ENCODE measurements around the gene SERPINB6.

DNA sequence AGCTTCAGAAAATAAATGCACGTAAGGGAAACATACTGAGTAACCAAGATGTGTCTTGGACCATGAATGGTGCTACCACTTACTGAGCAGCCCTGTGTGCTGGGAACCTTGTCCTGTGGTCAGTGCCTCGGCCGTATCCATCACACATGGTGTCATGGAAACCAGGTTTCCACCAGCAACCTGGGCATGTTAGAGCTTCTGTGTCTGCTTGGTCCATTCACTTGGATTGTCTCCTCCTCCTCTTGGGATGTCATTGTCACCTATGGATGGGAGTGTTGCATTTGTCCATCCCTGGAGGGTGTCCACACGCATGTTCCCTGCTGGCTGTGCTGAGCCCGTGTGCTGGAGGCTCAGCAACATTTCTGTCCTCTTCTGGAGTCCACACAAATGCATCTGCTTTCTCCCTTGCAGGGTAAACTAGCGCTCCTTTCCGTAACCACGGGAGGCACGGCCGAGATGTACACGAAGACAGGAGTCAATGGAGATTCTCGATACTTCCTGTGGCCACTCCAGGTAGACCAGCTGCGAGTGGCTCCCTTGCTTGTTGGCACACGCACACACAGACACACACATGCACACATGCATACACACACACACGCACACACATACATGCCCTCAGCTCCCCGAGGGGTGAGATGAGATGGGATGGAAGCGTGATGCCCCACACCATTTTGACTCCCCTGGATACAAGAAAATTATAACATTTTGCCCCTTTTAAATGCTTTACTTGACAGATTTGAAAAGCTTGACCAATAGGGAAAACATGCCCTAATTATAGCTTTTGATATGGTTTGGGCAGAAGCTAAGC is 45.3 kb upstream of the SERPINB6 start:
- TF ChIP-seq, protein P1, sequence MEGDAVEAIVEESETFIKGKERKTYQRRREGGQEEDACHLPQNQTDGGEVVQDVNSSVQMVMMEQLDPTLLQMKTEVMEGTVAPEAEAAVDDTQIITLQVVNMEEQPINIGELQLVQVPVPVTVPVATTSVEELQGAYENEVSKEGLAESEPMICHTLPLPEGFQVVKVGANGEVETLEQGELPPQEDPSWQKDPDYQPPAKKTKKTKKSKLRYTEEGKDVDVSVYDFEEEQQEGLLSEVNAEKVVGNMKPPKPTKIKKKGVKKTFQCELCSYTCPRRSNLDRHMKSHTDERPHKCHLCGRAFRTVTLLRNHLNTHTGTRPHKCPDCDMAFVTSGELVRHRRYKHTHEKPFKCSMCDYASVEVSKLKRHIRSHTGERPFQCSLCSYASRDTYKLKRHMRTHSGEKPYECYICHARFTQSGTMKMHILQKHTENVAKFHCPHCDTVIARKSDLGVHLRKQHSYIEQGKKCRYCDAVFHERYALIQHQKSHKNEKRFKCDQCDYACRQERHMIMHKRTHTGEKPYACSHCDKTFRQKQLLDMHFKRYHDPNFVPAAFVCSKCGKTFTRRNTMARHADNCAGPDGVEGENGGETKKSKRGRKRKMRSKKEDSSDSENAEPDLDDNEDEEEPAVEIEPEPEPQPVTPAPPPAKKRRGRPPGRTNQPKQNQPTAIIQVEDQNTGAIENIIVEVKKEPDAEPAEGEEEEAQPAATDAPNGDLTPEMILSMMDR (IDR thresholded peaks at IDR 0.05 in 8 of 11, conservative IDR thresholded peaks at IDR 0.05 in 3 of 11), result no peak
- TF ChIP-seq POLR2A (IDR thresholded peaks at IDR 0.05) (no peak), POLR2AphosphoS5 (IDR thresholded peaks at IDR 0.05) (no peak)
